Erythroblast (primary cell): Measurements from ENCODE around the gene UBIAD1.

Experiments
- GATA1 ChIP-seq: IDR thresholded peaks from 2 replicates; pipeline ENCODE4 v1.6.1; 2011; ENCODE audit warnings: low read depth, mild to moderate bottlenecking, control low read depth, low read length, moderate library complexity
- POLR2A ChIP-seq: IDR thresholded peaks from 2 replicates; pipeline ENCODE4 v1.6.1; 2011; ENCODE audit warnings: mild to moderate bottlenecking, low read length

GRCh38 chr1:11308699-11309224 is 35.8 kb downstream of the UBIAD1 start:
- TF ChIP-seq POLR2A: no peak
- TF ChIP-seq GATA1: no peak
